Spleen (tissue), 11 donors: ENCODE measurements around the gene SH3RF3. TPM values are rescaled to one million over a fixed set of nuclear protein-coding genes. Genes with fewer than 3 reads are reported as not detected.

Experiments
- DNase-seq: peaks from one replicate; pipeline ENCODE4 v3.0.0-alpha.2; 2020
- H3K27ac ChIP-seq, 8 donors: fragments of 200-600 bp; sonication (generic) in 7 of 8; 1 replicate in 4 of 8; 2 replicates in 4 of 8; pipeline versions ENCODE4 v1.5.0 to v1.8.0; 2016 to 2021; ENCODE audit warnings: inconsistent platforms in 4 of 8, mild to moderate bottlenecking in 4 of 8, moderate library complexity in 1 of 8
- H3K27me3 ChIP-seq, 7 donors: fragments of 200-600 bp; sonication (generic) in 6 of 7; replicated peaks in 1 of 7; 1 replicate in 4 of 7; 2 replicates in 3 of 7; pipeline versions ENCODE4 v1.5.0 to v1.8.0; 2016 to 2021; ENCODE audit warnings: inconsistent platforms in 3 of 7, mild to moderate bottlenecking in 1 of 7
- H3K36me3 ChIP-seq, 6 donors: fragments of 200-600 bp; sonication (generic) in 5 of 6; 1 replicate in 4 of 6; 2 replicates in 2 of 6; pipeline versions ENCODE4 v1.5.0 to v1.8.0; 2016 to 2021; ENCODE audit warnings: inconsistent platforms in 2 of 6
- H3K4me1 ChIP-seq, 6 donors: fragments of 200-600 bp; sonication (generic) in 5 of 6; 1 replicate in 3 of 6; 2 replicates in 3 of 6; pipeline versions ENCODE4 v1.5.0 to v1.8.0; 2016 to 2021; ENCODE audit warnings: inconsistent platforms in 3 of 6
- H3K4me3 ChIP-seq, 8 donors: fragments of 200-600 bp; sonication (generic) in 7 of 8; 1 replicate in 4 of 8; 2 replicates in 4 of 8; pipeline versions ENCODE4 v1.5.0 to v1.8.0; 2016 to 2021; ENCODE audit warnings: inconsistent platforms in 4 of 8, mild to moderate bottlenecking in 4 of 8, moderate library complexity in 2 of 8
- H3K9me3 ChIP-seq, 8 donors: fragments of 200-600 bp; sonication (generic) in 7 of 8; 1 replicate in 4 of 8; 2 replicates in 4 of 8; pipeline versions ENCODE4 v1.5.0 to v1.8.0; 2016 to 2021; ENCODE audit warnings: inconsistent platforms in 4 of 8
- POLR2A ChIP-seq, 3 donors: fragments of 450-650 bp; IDR thresholded peaks; one replicate each; pipeline ENCODE4 v1.5.1; 2017; ENCODE audit warnings: antibody characterized with exemption in 3 of 3, mild to moderate bottlenecking in 1 of 3
- POLR2AphosphoS5 ChIP-seq, 3 donors: sonication (generic); formaldehyde crosslinking; IDR thresholded peaks; one replicate each; pipeline ENCODE4 v1.5.1; 2017; ENCODE audit warnings: antibody characterized with exemption in 3 of 3
- WGBS, 5 donors: extraction: QIAGEN DNeasy Blood & Tissue Kit in 3 of 5; methylation state at CpG; one replicate each; pipeline versions ENCODE4 v1.1.5 to v1.1.7; 2013 to 2018; 5-methylcytosine and 5-hydroxymethylcytosine counted together
- intact Hi-C: fragments of 100-400 bp; cut with DNase I; formaldehyde crosslinking; loops from one replicate; pipeline ENCODE4 v1.15.0; 2023; ENCODE audit warnings: low total_unique reads
- polyA plus RNA-seq, 3 donors: library from polyadenylated mRNA; stranded (reverse); fragments of 200-250 nt; gene quantifications; one replicate each; pipeline ENCODE4 v1.2.1, GENCODE V29; 2013
- total RNA-seq, 7 donors: library from RNA; depleted of rRNA in 3 of 7; stranded (reverse); fragments of >200 nt in 3 of 7; fragmentation: NEBNext Ultra II Directional in 4 of 7; extraction: Animal tissue kit (Norgen Biotek cat#: 25700) in 4 of 7; gene quantifications; one replicate each; pipeline versions ENCODE4 v1.1.0 to v1.2.1, GENCODE V29; 2016 to 2021
- TF ChIP-seq, protein P1 (sequence below), 11 experiments: fragments of 200-600 bp in 7 of 11; fragments of 450-650 bp in 4 of 11; sonication (generic) in 4 of 11; IDR thresholded peaks in 8 of 11; conservative IDR thresholded peaks in 3 of 11; 1 replicate in 7 of 11; 2 replicates in 4 of 11; pipeline versions ENCODE4 v1.4.0 to v1.8.0; 2016 to 2021; ENCODE audit warnings: antibody characterized with exemption in 11 of 11, inconsistent platforms in 4 of 11, mild to moderate bottlenecking in 1 of 11
- donor health status: healthy with polysubstance abuse.
- donor health status: DM: no; HTN: no; CAD: no; lungs with moderate emphysema.
- donor health status: DM: no; HTN: no; CAD: no.
- donor health status: Bipolar disorder and iron deficiency.
- donor health status: healthy.
- donor health status: DM: no; HTN: no; CAD: no.
- donor health status: DM: yes; HTN: yes; CAD: no.

The SH3RF3 gene
- total and polyA plus RNA-seq, 10 donors, result 1.3 to 7.6 (median 4.7) TPM

DNA sequence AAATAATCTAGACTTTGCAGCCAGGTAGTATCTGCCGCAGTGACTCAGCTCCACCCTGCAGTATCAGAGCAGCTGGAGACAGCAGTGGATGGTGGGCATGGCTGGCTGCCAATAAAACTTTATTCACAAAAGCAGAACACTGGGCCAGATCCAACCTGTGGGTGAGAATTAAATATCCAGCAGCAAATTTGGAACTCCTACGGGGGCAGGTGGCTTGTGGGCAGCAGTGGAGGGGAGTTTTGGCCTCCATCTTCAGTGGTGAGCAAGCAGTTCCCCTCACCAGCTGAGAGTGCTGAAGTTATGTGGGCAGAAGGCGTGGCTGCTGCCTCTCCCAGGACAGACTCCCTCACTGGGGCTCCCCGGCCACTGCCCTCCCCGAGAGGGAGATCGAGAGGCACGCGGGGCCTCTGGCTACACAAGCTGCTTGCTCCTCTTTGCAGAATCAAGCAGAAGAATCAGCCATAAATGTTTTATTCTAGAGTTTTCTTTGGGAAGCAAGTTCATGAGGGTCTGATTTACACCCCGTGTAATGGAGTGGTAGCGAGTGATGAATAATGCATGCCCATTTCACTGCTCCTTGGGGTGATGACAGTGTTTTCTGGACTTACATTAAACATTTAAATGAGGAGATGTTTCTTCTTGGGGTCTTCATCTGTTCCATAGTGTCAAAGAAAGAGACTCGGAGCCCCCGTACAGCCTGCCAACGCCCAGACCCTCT, 280.5 kb downstream of the SH3RF3 start:
- no peak overlapping the region for H3K4me3 ChIP-seq
- TF ChIP-seq POLR2A (IDR thresholded peaks at IDR 0.05), result no peak
- TF ChIP-seq, protein P1, sequence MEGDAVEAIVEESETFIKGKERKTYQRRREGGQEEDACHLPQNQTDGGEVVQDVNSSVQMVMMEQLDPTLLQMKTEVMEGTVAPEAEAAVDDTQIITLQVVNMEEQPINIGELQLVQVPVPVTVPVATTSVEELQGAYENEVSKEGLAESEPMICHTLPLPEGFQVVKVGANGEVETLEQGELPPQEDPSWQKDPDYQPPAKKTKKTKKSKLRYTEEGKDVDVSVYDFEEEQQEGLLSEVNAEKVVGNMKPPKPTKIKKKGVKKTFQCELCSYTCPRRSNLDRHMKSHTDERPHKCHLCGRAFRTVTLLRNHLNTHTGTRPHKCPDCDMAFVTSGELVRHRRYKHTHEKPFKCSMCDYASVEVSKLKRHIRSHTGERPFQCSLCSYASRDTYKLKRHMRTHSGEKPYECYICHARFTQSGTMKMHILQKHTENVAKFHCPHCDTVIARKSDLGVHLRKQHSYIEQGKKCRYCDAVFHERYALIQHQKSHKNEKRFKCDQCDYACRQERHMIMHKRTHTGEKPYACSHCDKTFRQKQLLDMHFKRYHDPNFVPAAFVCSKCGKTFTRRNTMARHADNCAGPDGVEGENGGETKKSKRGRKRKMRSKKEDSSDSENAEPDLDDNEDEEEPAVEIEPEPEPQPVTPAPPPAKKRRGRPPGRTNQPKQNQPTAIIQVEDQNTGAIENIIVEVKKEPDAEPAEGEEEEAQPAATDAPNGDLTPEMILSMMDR (IDR thresholded peaks at IDR 0.05 in 8 of 11, conservative IDR thresholded peaks at IDR 0.05 in 3 of 11), result no peak
- no peak for TF ChIP-seq POLR2AphosphoS5 (IDR thresholded peaks at IDR 0.05)
- 69 to 92% (median 86%) methylated on average over 9 to 13 of the region's 13 CpGs for WGBS, 5 donors
- H3K36me3 ChIP-seq, result no peaks in the 10 kb centered on the region
- H3K9me3 ChIP-seq, result no peaks in the 10 kb centered on the region
- H3K4me1 ChIP-seq, result peaks cover 0 to 4% (median 0%) of the 10 kb centered on the region in 6 donors
- no peak overlapping the region for H3K27ac ChIP-seq
- no peaks in the 10 kb centered on the region for H3K27me3 ChIP-seq
- intact Hi-C loops, result no loop called here
- no peak for DNase-seq

GRCh38 chr2:109410039-109410815, 281.2 kb downstream of the SH3RF3 start:
- no peak for DNase-seq
- Histone ChIP-seq H3K27ac (no peak overlapping the region), H3K9me3 (no peaks in the 10 kb centered on the region), H3K27me3 (no peaks in the 10 kb centered on the region), H3K4me1 (peaks cover 0 to 4% (median 0%) of the 10 kb centered on the region in 6 donors), H3K36me3 (no peaks in the 10 kb centered on the region), H3K4me3 (no peak overlapping the region)
- intact Hi-C loops, result no loop called here
- TF ChIP-seq, protein P1 (IDR thresholded peaks at IDR 0.05 in 8 of 11, conservative IDR thresholded peaks at IDR 0.05 in 3 of 11), result no peak
- TF ChIP-seq POLR2AphosphoS5 (IDR thresholded peaks at IDR 0.05) (no peak), POLR2A (IDR thresholded peaks at IDR 0.05) (no peak)
- 86 to 93% (median 91%) methylated on average over 19 to 22 of the region's 22 CpGs for WGBS, 5 donors

DNA sequence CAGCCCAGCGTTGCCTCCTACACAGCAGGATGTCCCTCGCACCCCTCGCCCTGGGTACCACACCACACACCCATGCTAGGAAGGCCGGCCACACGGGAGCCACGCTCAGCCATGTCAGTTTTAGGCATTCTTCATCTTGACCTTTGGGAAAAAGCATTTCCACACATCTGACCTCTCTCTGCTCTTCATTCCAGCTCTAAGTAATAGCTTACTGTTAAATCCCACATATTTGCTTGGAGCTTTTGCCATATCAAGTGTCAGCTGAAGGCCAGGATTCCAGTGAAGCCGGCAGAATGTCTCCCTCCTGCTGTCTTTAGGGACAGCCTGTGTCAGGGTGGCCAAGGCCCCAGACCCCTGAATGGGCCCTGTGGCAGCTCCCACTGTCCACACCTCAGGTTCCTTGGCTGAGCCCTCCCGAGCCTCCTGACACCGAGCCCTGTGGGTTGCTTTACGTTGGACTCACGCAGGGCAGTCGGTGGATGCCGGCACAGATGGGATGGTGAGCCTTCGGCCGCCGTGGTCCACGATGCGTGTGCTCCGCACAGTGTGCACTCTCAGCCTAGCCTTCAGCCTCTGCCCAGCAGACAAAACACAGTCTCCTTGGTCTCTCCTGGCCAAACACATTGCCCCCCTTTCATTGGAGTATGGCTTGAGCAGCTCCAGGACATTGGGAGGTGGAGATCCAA, 282.8 kb downstream of the SH3RF3 start:
- DNase-seq, result no peak
- TF ChIP-seq POLR2AphosphoS5 (IDR thresholded peaks at IDR 0.05), result peak in 2 of 3 donors; percentile 15 to 48
- TF ChIP-seq, protein P1 (IDR thresholded peaks at IDR 0.05 in 8 of 11, conservative IDR thresholded peaks at IDR 0.05 in 3 of 11), result no peak
- intact Hi-C loops, result no loop called here
- H3K36me3 ChIP-seq, result no peaks in the 10 kb centered on the region
- H3K4me1 ChIP-seq, result peaks cover 0 to 4% (median 0%) of the 10 kb centered on the region in 6 donors
- WGBS, 5 donors, result 83 to 89% (median 88%) methylated on average over 10 to 19 of the region's 19 CpGs
- peak overlapping the region in 2 of 8 donors; percentile 19 to 36 for H3K27ac ChIP-seq
- H3K27me3 ChIP-seq, result no peaks in the 10 kb centered on the region
- H3K4me3 ChIP-seq, result no peak overlapping the region
- H3K9me3 ChIP-seq, result no peaks in the 10 kb centered on the region
